H9 (cell line): ENCODE data around the gene APOL2. TPM values are rescaled to one million over a fixed set of nuclear protein-coding genes. Genes with fewer than 3 reads are reported as not detected.

Experiments
- DNase-seq: peaks from one replicate; pipeline ENCODE4 v3.0.0-alpha.2; 2017
- H2AFZ ChIP-seq: one replicate; pipeline ENCODE4 v1.6.1; 2013; ENCODE audit warnings: mild to moderate bottlenecking, low read length, control low read depth, moderate library complexity
- H2AK5ac ChIP-seq: 2 replicates; pipeline ENCODE4 v1.6.1; 2013; ENCODE audit warnings: low read length, control low read depth, mixed read lengths; ENCODE audit not compliant: insufficient read length
- H2BK120ac ChIP-seq: one replicate; pipeline ENCODE4 v1.6.1; 2013; ENCODE audit warnings: low read depth, mild to moderate bottlenecking, low read length, control low read depth, inconsistent platforms; ENCODE audit not compliant: poor library complexity, severe bottlenecking
- H2BK12ac ChIP-seq: 2 replicates; pipeline ENCODE4 v1.6.1; 2013; ENCODE audit warnings: low read length, control low read depth, mixed read lengths, low read depth; ENCODE audit not compliant: insufficient read length
- H2BK15ac ChIP-seq: 2 replicates; pipeline ENCODE4 v1.6.1; 2013; ENCODE audit warnings: low read depth, low read length, control low read depth
- H2BK20ac ChIP-seq: one replicate; pipeline ENCODE4 v1.6.1; 2013; ENCODE audit warnings: low read depth, mild to moderate bottlenecking, low read length, control low read depth, inconsistent platforms; ENCODE audit not compliant: poor library complexity, severe bottlenecking
- H2BK5ac ChIP-seq: 2 replicates; pipeline ENCODE4 v1.6.1; 2013; ENCODE audit warnings: low read length, control low read depth, mixed read lengths; ENCODE audit not compliant: insufficient read length
- H3K14ac ChIP-seq: 2 replicates; pipeline ENCODE4 v1.6.1; 2013; ENCODE audit warnings: low read length, control low read depth; ENCODE audit not compliant: insufficient read depth
- H3K18ac ChIP-seq: 2 replicates; pipeline ENCODE4 v1.6.1; 2013; ENCODE audit warnings: low read depth, mild to moderate bottlenecking, mixed read lengths, low read length, control low read depth; ENCODE audit not compliant: insufficient read length
- H3K23ac ChIP-seq: 2 replicates; pipeline ENCODE4 v1.6.1; 2013; ENCODE audit warnings: low read length, control low read depth, mixed read lengths, low read depth; ENCODE audit not compliant: insufficient read length
- H3K23me2 ChIP-seq: 2 replicates; pipeline ENCODE4 v1.6.1; 2013; ENCODE audit warnings: low read depth, mild to moderate bottlenecking, mixed read lengths, low read length, control low read depth; ENCODE audit not compliant: insufficient read length, poor library complexity, severe bottlenecking
- H3K27ac ChIP-seq: 2 replicates; pipeline ENCODE4 v1.5.1; 2013; ENCODE audit warnings: low read length, control low read depth, mixed read lengths, low read depth; ENCODE audit not compliant: insufficient read length
- H3K27me3 ChIP-seq: 2 replicates; pipeline ENCODE4 v1.6.1; 2013; ENCODE audit warnings: low read length, control low read depth, inconsistent platforms; ENCODE audit not compliant: insufficient read depth
- H3K4ac ChIP-seq: 2 replicates; pipeline ENCODE4 v1.6.1; 2013; ENCODE audit warnings: low read depth, mild to moderate bottlenecking, control low read depth, inconsistent platforms, low read length, moderate library complexity
- H3K4me1 ChIP-seq: 2 replicates; pipeline ENCODE4 v1.6.1; 2013; ENCODE audit warnings: low read length, control low read depth, inconsistent platforms; ENCODE audit not compliant: insufficient read depth
- H3K4me2 ChIP-seq: 2 replicates; pipeline ENCODE4 v1.6.1; 2013; ENCODE audit warnings: low read length, control low read depth, mixed read lengths; ENCODE audit not compliant: insufficient read length, insufficient read depth
- H3K56ac ChIP-seq: 2 replicates; pipeline ENCODE4 v1.6.1; 2013; ENCODE audit warnings: low read depth, mild to moderate bottlenecking, mixed read lengths, low read length, control low read depth; ENCODE audit not compliant: insufficient read length
- H3K79me1 ChIP-seq: 2 replicates; pipeline ENCODE4 v1.6.1; 2013; ENCODE audit warnings: low read depth, mild to moderate bottlenecking, moderate library complexity, low read length, control low read depth, inconsistent platforms; ENCODE audit not compliant: insufficient read depth, poor library complexity, severe bottlenecking
- H3K79me2 ChIP-seq: 2 replicates; pipeline ENCODE4 v1.6.1; 2013; ENCODE audit warnings: low read length, control low read depth, inconsistent platforms; ENCODE audit not compliant: insufficient read depth
- H3K9ac ChIP-seq: 2 replicates; pipeline ENCODE4 v1.6.1; 2013; ENCODE audit warnings: low read length, control low read depth, mixed read lengths; ENCODE audit not compliant: insufficient read length; ENCODE audit errors: extremely low read depth
- H3K9me3 ChIP-seq: one replicate; pipeline ENCODE4 v1.6.1; 2013; ENCODE audit warnings: low read depth, low read length, inconsistent platforms; ENCODE audit not compliant: control insufficient read depth
- H3T11ph ChIP-seq: one replicate; pipeline ENCODE4 v1.6.1; 2013; ENCODE audit warnings: mild to moderate bottlenecking, low read length, control low read depth, inconsistent platforms
- H4K20me1 ChIP-seq: one replicate; pipeline ENCODE4 v1.6.1; 2013; ENCODE audit not compliant: control insufficient read depth, insufficient read length, insufficient read depth
- H4K5ac ChIP-seq: 2 replicates; pipeline ENCODE4 v1.6.1; 2013; ENCODE audit warnings: low read depth, mild to moderate bottlenecking, mixed read lengths, low read length, control low read depth; ENCODE audit not compliant: insufficient read length
- H4K8ac ChIP-seq: replicated peaks from 2 replicates; pipeline ENCODE4 v1.6.1; 2013; ENCODE audit warnings: low read length, control low read depth, mixed read lengths, low read depth; ENCODE audit not compliant: insufficient read length
- H4K91ac ChIP-seq: 2 replicates; pipeline ENCODE4 v1.6.1; 2013; ENCODE audit warnings: low read depth, mild to moderate bottlenecking, moderate library complexity, mixed read lengths, low read length, control low read depth; ENCODE audit not compliant: insufficient read length
- H3K27ac Mint-ChIP-seq, 3 experiments: 2 replicates in 2 of 3; 3 replicates in 1 of 3; pipeline ENCODE4 v1.8.0; 2020 to 2021; ENCODE audit warnings: mixed read lengths in 3 of 3, mild to moderate bottlenecking in 1 of 3, moderate library complexity in 1 of 3
- H3K27me3 Mint-ChIP-seq: 2 replicates; pipeline ENCODE4 v1.8.0; 2021; ENCODE audit warnings: low read depth, mild to moderate bottlenecking, moderate library complexity, mixed read lengths
- H3K36me3 Mint-ChIP-seq, 3 experiments: 2 replicates in 2 of 3; 3 replicates in 1 of 3; pipeline ENCODE4 v1.8.0; 2020 to 2021; ENCODE audit warnings: low read depth in 3 of 3, mixed read lengths in 3 of 3; ENCODE audit not compliant: insufficient read depth in 1 of 3
- H3K4me1 Mint-ChIP-seq, 2 experiments: 2 replicates each; pipeline ENCODE4 v1.8.0; 2020; ENCODE audit warnings: mixed read lengths in 2 of 2
- H3K4me3 Mint-ChIP-seq, 2 experiments: 2 replicates in 1 of 2; 3 replicates in 1 of 2; pipeline ENCODE4 v1.8.0; 2020 to 2021; ENCODE audit warnings: mild to moderate bottlenecking in 2 of 2, mixed read lengths in 2 of 2, moderate library complexity in 1 of 2
- H3K9me3 Mint-ChIP-seq, 2 experiments: 2 replicates in 1 of 2; 3 replicates in 1 of 2; pipeline ENCODE4 v1.8.0; 2020; ENCODE audit warnings: mild to moderate bottlenecking in 2 of 2, mixed read lengths in 2 of 2, moderate library complexity in 1 of 2
- CTCF ChIP-seq: fragments of 200-600 bp; sonication (generic); conservative IDR thresholded peaks from 3 replicates; pipeline ENCODE4 v1.8.0; 2021; ENCODE audit warnings: antibody characterized with exemption, mild to moderate bottlenecking
- WGBS: extraction: QIAGEN DNeasy Blood & Tissue Kit; methylation state at CpG from one replicate; pipeline ENCODE4 v1.1.7; 2013; ENCODE audit warnings: missing lambda C conversion rate, low lambda C conversion rate, mixed read lengths; ENCODE audit not compliant: insufficient read length; ENCODE audit errors: extremely low coverage; 5-methylcytosine and 5-hydroxymethylcytosine counted together
- total RNA-seq: library from RNA; stranded (reverse); gene quantifications from 2 replicates; pipeline ENCODE4 v1.2.1, GENCODE V29; 2021

The APOL2 gene
- total RNA-seq, 1 experiment from 2014 or later = 15.6 TPM

DNA sequence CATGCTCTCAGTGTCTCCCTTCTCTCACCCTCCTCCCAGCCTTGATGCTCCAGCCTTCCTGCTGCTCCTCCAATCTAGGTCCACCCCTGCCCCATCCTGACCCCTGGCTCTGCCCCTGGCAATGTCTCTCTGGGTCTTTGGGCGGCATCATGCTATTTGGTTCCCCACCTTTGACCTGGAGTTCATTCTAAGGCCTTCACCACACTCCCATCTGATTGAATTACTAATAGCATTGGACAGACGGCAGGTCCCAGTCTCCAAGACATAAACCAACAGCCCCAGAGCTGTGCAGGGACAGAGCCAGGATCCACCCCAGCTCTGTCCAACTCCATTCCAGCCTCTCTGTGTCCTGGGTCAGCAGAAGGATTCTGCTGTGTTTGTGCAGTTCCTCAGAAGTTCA lies 44.9 kb downstream of the APOL2 start:
- H3K27ac Mint-ChIP-seq = no peak overlapping the region
- H3K23ac ChIP-seq = no peak overlapping the region
- no peak overlapping the region for H4K5ac ChIP-seq
- H3K9ac ChIP-seq = no peak overlapping the region
- DNase-seq = no peak
- no peak overlapping the region for H2BK20ac ChIP-seq
- no peaks in the 10 kb centered on the region for H3K79me2 ChIP-seq
- H3K23me2 ChIP-seq = no peaks in the 10 kb centered on the region
- no peak overlapping the region for H3K4me2 ChIP-seq
- H2BK5ac ChIP-seq = no peak overlapping the region
- H3K4ac ChIP-seq = no peak overlapping the region
- H3T11ph ChIP-seq = no peak overlapping the region
- H3K27me3 Mint-ChIP-seq = peaks cover 2% of the 10 kb centered on the region; the same call in 1 of the 2 replicates
- H4K91ac ChIP-seq = no peak overlapping the region
- H4K8ac ChIP-seq = no peak overlapping the region
- no peak overlapping the region for H3K56ac ChIP-seq
- peaks cover 52 to 59% of the 10 kb centered on the region in 2 experiments for H3K4me1 Mint-ChIP-seq
- H2BK120ac ChIP-seq = no peak overlapping the region
- no peak overlapping the region for H2AFZ ChIP-seq
- H3K27ac ChIP-seq = no peak overlapping the region
- peaks cover 4% of the 10 kb centered on the region; the same call in 1 of the 2 replicates for H3K4me1 ChIP-seq
- H4K20me1 ChIP-seq = no peaks in the 10 kb centered on the region
- H2BK15ac ChIP-seq = no peak overlapping the region
- no CpG with 5 or more reads among the region's 2 CpGs for WGBS
- H3K27me3 ChIP-seq = no peaks in the 10 kb centered on the region
- H3K4me3 Mint-ChIP-seq = no peak overlapping the region
- no peak for TF ChIP-seq CTCF
- H3K36me3 Mint-ChIP-seq = peaks cover 2 to 8% (median 5%) of the 10 kb centered on the region in 3 experiments; a peak in 4 of 7 replicates
- no peak overlapping the region for H3K18ac ChIP-seq
- H3K9me3 Mint-ChIP-seq = peaks cover 5 to 6% of the 10 kb centered on the region in 2 experiments; a peak in 4 of 5 replicates
- no peak overlapping the region for H2AK5ac ChIP-seq
- no peak overlapping the region for H2BK12ac ChIP-seq
- no peak overlapping the region for H3K14ac ChIP-seq
- H3K9me3 ChIP-seq = no peaks in the 10 kb centered on the region
- H3K79me1 ChIP-seq = no peaks in the 10 kb centered on the region
